HepG2 (cell line): ENCODE data around the gene GALNT8.

Experiments
- ARID2 ChIP-seq: sonication (generic); formaldehyde crosslinking; IDR thresholded peaks from 2 replicates; pipeline ENCODE4 v1.8.1; 2022; ENCODE audit warnings: mild to moderate bottlenecking, missing genetic modification reagents, borderline replicate concordance
- FOSL1 ChIP-seq: sonication (generic); formaldehyde crosslinking; IDR thresholded peaks from 2 replicates; pipeline ENCODE4 v1.9.0; 2021; ENCODE audit warnings: missing genetic modification reagents, borderline replicate concordance
- MAX ChIP-seq: IDR thresholded peaks from 2 replicates; pipeline ENCODE4 v1.6.1; 2012; ENCODE audit warnings: inconsistent platforms
- NBN ChIP-seq: fragments of 450-650 bp; conservative IDR thresholded peaks from 2 replicates; pipeline ENCODE4 v1.6.1; 2017
- POLR2A ChIP-seq, 2 experiments: IDR thresholded peaks; 2 replicates each; pipeline ENCODE4 v1.6.1; 2011; ENCODE audit warnings: low read depth in 2 of 2, low read length in 2 of 2, mild to moderate bottlenecking in 1 of 2, moderate library complexity in 1 of 2; ENCODE audit not compliant: insufficient read depth in 1 of 2
- PRDM10 ChIP-seq: sonication (generic); formaldehyde crosslinking; IDR thresholded peaks from 2 replicates; pipeline ENCODE4 v1.4.0; 2020; ENCODE audit warnings: low read depth, missing genetic modification reagents
- TCF7L2 ChIP-seq: IDR thresholded peaks from 2 replicates; pipeline ENCODE4 v1.6.1; 2011; ENCODE audit warnings: mild to moderate bottlenecking, low read depth, low read length, moderate library complexity
- TRIM24 ChIP-seq: sonication (generic); formaldehyde crosslinking; IDR thresholded peaks from 2 replicates; pipeline ENCODE4 v1.8.0; 2022; ENCODE audit warnings: mild to moderate bottlenecking, missing genetic modification reagents
- YY1 ChIP-seq: IDR thresholded peaks from 2 replicates; pipeline ENCODE4 v1.6.1; 2011; ENCODE audit warnings: low read length, low read depth, moderate library complexity, mild to moderate bottlenecking; ENCODE audit not compliant: insufficient read depth, insufficient replicate concordance
- TF ChIP-seq, protein P1 (sequence below): sonication (generic); formaldehyde crosslinking; IDR thresholded peaks from 2 replicates; pipeline ENCODE4 v1.4.0; 2020; ENCODE audit warnings: missing genetic modification reagents

DNA sequence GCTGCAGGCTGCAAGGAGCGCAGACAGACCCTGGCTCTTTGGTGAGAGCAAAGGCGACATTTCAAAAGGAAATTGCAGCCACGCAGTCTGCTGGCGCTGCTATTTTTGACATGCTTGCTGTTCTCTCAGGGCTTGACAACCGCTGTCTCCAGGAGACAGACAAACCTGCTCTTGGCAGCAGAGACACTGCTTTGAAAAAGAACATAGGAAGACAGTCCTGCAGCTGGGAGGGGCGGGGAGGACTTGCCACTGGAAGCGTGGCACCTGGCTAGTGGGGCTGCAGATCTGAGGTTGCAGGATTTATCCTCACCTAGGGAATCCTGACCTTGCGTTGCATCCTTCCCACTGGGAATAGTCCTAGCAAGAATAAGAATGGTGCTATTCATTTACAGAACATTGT, 97.7 kb downstream of the GALNT8 start:
- no peak for TF ChIP-seq NBN
- no peak for TF ChIP-seq TCF7L2
- no peak for TF ChIP-seq PRDM10 (CRISPR knock-in tag)
- TF ChIP-seq, protein P1, sequence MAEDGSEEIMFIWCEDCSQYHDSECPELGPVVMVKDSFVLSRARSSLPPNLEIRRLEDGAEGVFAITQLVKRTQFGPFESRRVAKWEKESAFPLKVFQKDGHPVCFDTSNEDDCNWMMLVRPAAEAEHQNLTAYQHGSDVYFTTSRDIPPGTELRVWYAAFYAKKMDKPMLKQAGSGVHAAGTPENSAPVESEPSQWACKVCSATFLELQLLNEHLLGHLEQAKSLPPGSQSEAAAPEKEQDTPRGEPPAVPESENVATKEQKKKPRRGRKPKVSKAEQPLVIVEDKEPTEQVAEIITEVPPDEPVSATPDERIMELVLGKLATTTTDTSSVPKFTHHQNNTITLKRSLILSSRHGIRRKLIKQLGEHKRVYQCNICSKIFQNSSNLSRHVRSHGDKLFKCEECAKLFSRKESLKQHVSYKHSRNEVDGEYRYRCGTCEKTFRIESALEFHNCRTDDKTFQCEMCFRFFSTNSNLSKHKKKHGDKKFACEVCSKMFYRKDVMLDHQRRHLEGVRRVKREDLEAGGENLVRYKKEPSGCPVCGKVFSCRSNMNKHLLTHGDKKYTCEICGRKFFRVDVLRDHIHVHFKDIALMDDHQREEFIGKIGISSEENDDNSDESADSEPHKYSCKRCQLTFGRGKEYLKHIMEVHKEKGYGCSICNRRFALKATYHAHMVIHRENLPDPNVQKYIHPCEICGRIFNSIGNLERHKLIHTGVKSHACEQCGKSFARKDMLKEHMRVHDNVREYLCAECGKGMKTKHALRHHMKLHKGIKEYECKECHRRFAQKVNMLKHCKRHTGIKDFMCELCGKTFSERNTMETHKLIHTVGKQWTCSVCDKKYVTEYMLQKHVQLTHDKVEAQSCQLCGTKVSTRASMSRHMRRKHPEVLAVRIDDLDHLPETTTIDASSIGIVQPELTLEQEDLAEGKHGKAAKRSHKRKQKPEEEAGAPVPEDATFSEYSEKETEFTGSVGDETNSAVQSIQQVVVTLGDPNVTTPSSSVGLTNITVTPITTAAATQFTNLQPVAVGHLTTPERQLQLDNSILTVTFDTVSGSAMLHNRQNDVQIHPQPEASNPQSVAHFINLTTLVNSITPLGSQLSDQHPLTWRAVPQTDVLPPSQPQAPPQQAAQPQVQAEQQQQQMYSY (CRISPR knock-in tag), result no peak
- no peak for TF ChIP-seq FOSL1 (CRISPR knock-in tag)
- TF ChIP-seq ARID2 (CRISPR knock-in tag), result no peak
- TF ChIP-seq MAX, result no peak
- TF ChIP-seq TRIM24, result no peak
- TF ChIP-seq YY1, result no peak
- no peak for TF ChIP-seq POLR2A (IDR thresholded peaks at IDR 0.05; ENCODE audit: insufficient read depth in 1 of 2, low read depth in 2 of 2, low read length in 2 of 2)
